Trophoblast cell (in vitro differentiated cells and primary cell): Measurements from ENCODE around the gene RNF141.

Source experiments
- DNase-seq, 2 donors: peaks; one replicate each; pipeline ENCODE4 v3.0.0-alpha.2; 2016
- H2AFZ ChIP-seq: 2 replicates; pipeline ENCODE4 v1.6.1; 2013; ENCODE audit warnings: low read length, moderate library complexity, mild to moderate bottlenecking; ENCODE audit not compliant: insufficient read depth, poor library complexity
- H2AK5ac ChIP-seq: 2 replicates; pipeline ENCODE4 v1.6.1; 2013; ENCODE audit warnings: mild to moderate bottlenecking, low read length
- H2BK120ac ChIP-seq: 2 replicates; pipeline ENCODE4 v1.6.1; 2013; ENCODE audit warnings: low read length, mild to moderate bottlenecking, moderate library complexity; ENCODE audit not compliant: insufficient read depth, poor library complexity
- H2BK12ac ChIP-seq: 2 replicates; pipeline ENCODE4 v1.6.1; 2013; ENCODE audit warnings: mild to moderate bottlenecking, low read length, moderate library complexity
- H2BK5ac ChIP-seq: 2 replicates; pipeline ENCODE4 v1.6.1; 2013; ENCODE audit warnings: low read length, low read depth, moderate library complexity, mild to moderate bottlenecking; ENCODE audit not compliant: poor library complexity
- H3K14ac ChIP-seq: 2 replicates; pipeline ENCODE4 v1.6.1; 2013; ENCODE audit warnings: mild to moderate bottlenecking, low read length
- H3K18ac ChIP-seq: 2 replicates; pipeline ENCODE4 v1.6.1; 2013; ENCODE audit warnings: mild to moderate bottlenecking, low read length
- H3K23ac ChIP-seq: 2 replicates; pipeline ENCODE4 v1.6.1; 2013; ENCODE audit warnings: low read length
- H3K27ac ChIP-seq: 2 replicates; pipeline ENCODE4 v1.5.1; 2013; ENCODE audit warnings: low read depth, mild to moderate bottlenecking, inconsistent platforms, low read length, moderate library complexity
- H3K27me3 ChIP-seq: 2 replicates; pipeline ENCODE4 v1.6.1; 2013; ENCODE audit warnings: inconsistent platforms, mild to moderate bottlenecking, low read length, moderate library complexity; ENCODE audit not compliant: insufficient read depth
- H3K36me3 ChIP-seq, 2 experiments: 1 replicate in 1 of 2; 2 replicates in 1 of 2; pipeline ENCODE4 v1.6.1; 2013; ENCODE audit warnings: low read length in 2 of 2, mild to moderate bottlenecking in 2 of 2, moderate library complexity in 1 of 2; ENCODE audit not compliant: insufficient read depth in 2 of 2, control insufficient read depth in 1 of 2
- H3K4ac ChIP-seq: 2 replicates; pipeline ENCODE4 v1.6.1; 2013; ENCODE audit warnings: low read depth, mild to moderate bottlenecking, low read length, moderate library complexity
- H3K4me1 ChIP-seq, 2 experiments: 1 replicate in 1 of 2; 2 replicates in 1 of 2; pipeline ENCODE4 v1.6.1; 2013; ENCODE audit warnings: low read length in 2 of 2, mild to moderate bottlenecking in 2 of 2, moderate library complexity in 1 of 2; ENCODE audit not compliant: insufficient read depth in 2 of 2, control insufficient read depth in 1 of 2
- H3K4me2 ChIP-seq: 2 replicates; pipeline ENCODE4 v1.6.1; 2013; ENCODE audit warnings: inconsistent platforms, mild to moderate bottlenecking, low read length, moderate library complexity
- H3K4me3 ChIP-seq: 2 replicates; pipeline ENCODE4 v1.5.1; 2013; ENCODE audit warnings: mild to moderate bottlenecking, low read depth, low read length, inconsistent platforms
- H3K79me1 ChIP-seq: one replicate; pipeline ENCODE4 v1.6.1; 2013; ENCODE audit warnings: low read length
- H3K79me2 ChIP-seq: 2 replicates; pipeline ENCODE4 v1.6.1; 2013; ENCODE audit warnings: low read length, mild to moderate bottlenecking; ENCODE audit not compliant: control insufficient read depth, insufficient read depth, poor library complexity
- H3K9ac ChIP-seq: 2 replicates; pipeline ENCODE4 v1.6.1; 2013; ENCODE audit warnings: mild to moderate bottlenecking, low read length
- H3K9me3 ChIP-seq: 2 replicates; pipeline ENCODE4 v1.6.1; 2013; ENCODE audit warnings: low read depth, mild to moderate bottlenecking, control low read depth, inconsistent platforms, low read length; ENCODE audit not compliant: insufficient read depth
- H4K12ac ChIP-seq: 2 replicates; pipeline ENCODE4 v1.6.1; 2013; ENCODE audit warnings: low read depth, mild to moderate bottlenecking, low read length, moderate library complexity
- H4K8ac ChIP-seq: 2 replicates; pipeline ENCODE4 v1.6.1; 2013; ENCODE audit warnings: low read depth, mild to moderate bottlenecking, low read length, moderate library complexity
- H4K91ac ChIP-seq: one replicate; pipeline ENCODE4 v1.6.1; 2013; ENCODE audit warnings: low read depth, mild to moderate bottlenecking, low read length, moderate library complexity
- WGBS: extraction: QIAGEN DNeasy Blood & Tissue Kit; methylation state at CpG from one replicate; pipeline ENCODE4 v1.1.7; 2013; ENCODE audit warnings: missing lambda C conversion rate; ENCODE audit not compliant: insufficient read length, insufficient coverage; ENCODE audit errors: extremely low coverage; 5-methylcytosine and 5-hydroxymethylcytosine counted together

Gene RNF141

DNA sequence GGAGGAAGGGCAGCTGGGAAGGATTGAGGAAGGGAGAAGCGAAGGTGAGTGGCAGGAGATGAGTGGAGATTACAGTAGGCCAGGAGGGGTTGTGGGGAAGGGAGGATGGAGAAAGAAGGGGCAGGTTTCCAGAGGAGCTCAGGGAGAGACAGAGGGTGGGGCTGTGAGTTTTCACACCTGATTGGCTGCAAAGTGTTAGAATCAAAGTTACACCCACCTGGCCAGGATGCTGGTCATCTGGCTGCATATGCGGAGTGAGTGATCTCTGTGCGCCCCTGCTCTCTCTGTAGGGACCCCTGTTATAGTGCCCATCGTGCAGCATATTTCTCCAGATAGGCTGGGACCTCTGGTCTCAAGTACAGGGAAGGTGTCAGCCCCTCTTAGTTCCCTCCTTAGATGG, 67.6 kb downstream of the RNF141 start:
- H3K4me3 ChIP-seq = no peak overlapping the region
- no peak overlapping the region for H3K4ac ChIP-seq
- no peak overlapping the region for H3K9ac ChIP-seq
- H3K27ac ChIP-seq = no peak overlapping the region
- H3K14ac ChIP-seq = no peak overlapping the region
- H2BK5ac ChIP-seq = no peak overlapping the region
- no peaks in the 10 kb centered on the region for H3K4me1 ChIP-seq
- H3K79me2 ChIP-seq = no peaks in the 10 kb centered on the region
- no peak for DNase-seq
- no peak overlapping the region for H2BK120ac ChIP-seq
- H3K9me3 ChIP-seq = no peaks in the 10 kb centered on the region
- no peak overlapping the region for H2AK5ac ChIP-seq
- H2AFZ ChIP-seq = no peak overlapping the region
- H4K8ac ChIP-seq = no peak overlapping the region
- no peak overlapping the region for H3K4me2 ChIP-seq
- H2BK12ac ChIP-seq = no peak overlapping the region
- H3K23ac ChIP-seq = no peak overlapping the region
- H4K91ac ChIP-seq = no peak overlapping the region
- no CpG with 5 or more reads among the region's 4 CpGs for WGBS
- no peak overlapping the region for H3K18ac ChIP-seq
- H3K79me1 ChIP-seq = no peaks in the 10 kb centered on the region
- H3K36me3 ChIP-seq = no peaks in the 10 kb centered on the region
- no peaks in the 10 kb centered on the region for H3K27me3 ChIP-seq
- H4K12ac ChIP-seq = no peak overlapping the region

DNA sequence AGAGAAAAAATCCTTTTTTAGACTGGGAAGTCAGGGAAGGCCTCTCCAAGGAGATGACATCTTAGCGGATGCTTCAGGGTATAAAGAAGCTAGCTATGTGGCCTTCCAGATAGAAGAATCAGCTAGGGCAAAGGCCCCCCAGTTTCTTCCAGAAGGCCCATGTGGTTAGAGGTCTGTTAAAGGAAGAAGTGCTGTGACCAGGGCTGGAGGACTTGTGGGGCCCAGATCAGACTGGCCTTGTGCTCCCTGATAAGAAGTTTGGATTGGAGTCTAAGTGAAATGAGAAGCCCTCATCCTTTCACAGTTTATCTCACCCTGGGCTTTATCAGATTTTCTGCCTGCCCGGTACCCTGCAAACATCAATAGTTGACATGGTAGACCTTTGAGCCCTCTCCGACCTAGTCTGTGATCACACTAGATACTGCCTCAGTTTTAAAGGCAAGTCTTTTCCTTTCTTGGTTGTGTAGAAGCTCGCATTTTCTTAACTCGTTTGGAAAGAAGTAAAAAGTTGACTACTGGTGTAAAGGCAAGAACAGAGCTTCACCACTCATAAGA, 78.2 kb downstream of the RNF141 start:
- H3K79me2 ChIP-seq = no peaks in the 10 kb centered on the region
- no peak overlapping the region for H3K14ac ChIP-seq
- no peak overlapping the region for H2BK12ac ChIP-seq
- no peak overlapping the region for H2AK5ac ChIP-seq
- no peak overlapping the region for H2BK120ac ChIP-seq
- H3K18ac ChIP-seq = no peak overlapping the region
- no peak overlapping the region for H2AFZ ChIP-seq
- H3K36me3 ChIP-seq = no peaks in the 10 kb centered on the region
- no peak overlapping the region for H3K4me2 ChIP-seq
- no peak overlapping the region for H3K4me3 ChIP-seq
- no peak overlapping the region for H3K23ac ChIP-seq
- no peak overlapping the region for H2BK5ac ChIP-seq
- no CpG with 5 or more reads among the region's 5 CpGs for WGBS
- H3K9me3 ChIP-seq = no peaks in the 10 kb centered on the region
- no peak overlapping the region for H4K91ac ChIP-seq
- DNase-seq = no peak
- H3K79me1 ChIP-seq = no peaks in the 10 kb centered on the region
- no peak overlapping the region for H4K8ac ChIP-seq
- peaks cover 3 to 7% of the 10 kb centered on the region in 2 experiments for H3K4me1 ChIP-seq
- H3K27me3 ChIP-seq = no peaks in the 10 kb centered on the region
- no peak overlapping the region for H3K9ac ChIP-seq
- no peak overlapping the region for H4K12ac ChIP-seq
- H3K4ac ChIP-seq = no peak overlapping the region
- no peak overlapping the region for H3K27ac ChIP-seq
